ENCODE results near the gene TM7SF3.

DNA sequence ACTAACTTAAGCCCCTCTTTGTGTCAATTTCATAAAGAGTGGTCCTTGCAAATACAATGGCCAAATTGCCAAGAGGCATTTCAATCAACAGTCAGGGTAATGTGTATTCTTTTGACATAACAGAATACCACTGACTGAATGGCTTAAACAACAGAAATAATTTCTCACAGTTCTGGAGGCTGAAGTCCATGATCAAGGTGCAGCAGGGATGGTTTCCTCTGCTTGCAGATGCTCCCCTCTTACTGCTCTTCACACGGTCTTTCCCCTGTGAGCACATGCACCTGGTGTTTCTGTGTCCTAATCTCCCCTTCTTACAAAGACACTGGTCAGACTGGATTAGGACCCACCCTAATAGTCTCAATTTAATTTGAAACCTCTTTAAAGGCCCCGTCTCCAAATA, 44.0 kb downstream of the TM7SF3 start:
- TF ChIP-seq TOX (CRISPR knock-in tag; IDR thresholded peaks at IDR 0.05; ENCODE audit: borderline replicate concordance) (no peak), SNAI2 (CRISPR knock-in tag; IDR thresholded peaks at IDR 0.05) (no peak), ZNF70 (CRISPR knock-in tag; IDR thresholded peaks at IDR 0.05) (no peak), BACH2 (CRISPR knock-in tag; IDR thresholded peaks at IDR 0.05; ENCODE audit: borderline replicate concordance) (no peak)
- TF ChIP-seq, protein P1, sequence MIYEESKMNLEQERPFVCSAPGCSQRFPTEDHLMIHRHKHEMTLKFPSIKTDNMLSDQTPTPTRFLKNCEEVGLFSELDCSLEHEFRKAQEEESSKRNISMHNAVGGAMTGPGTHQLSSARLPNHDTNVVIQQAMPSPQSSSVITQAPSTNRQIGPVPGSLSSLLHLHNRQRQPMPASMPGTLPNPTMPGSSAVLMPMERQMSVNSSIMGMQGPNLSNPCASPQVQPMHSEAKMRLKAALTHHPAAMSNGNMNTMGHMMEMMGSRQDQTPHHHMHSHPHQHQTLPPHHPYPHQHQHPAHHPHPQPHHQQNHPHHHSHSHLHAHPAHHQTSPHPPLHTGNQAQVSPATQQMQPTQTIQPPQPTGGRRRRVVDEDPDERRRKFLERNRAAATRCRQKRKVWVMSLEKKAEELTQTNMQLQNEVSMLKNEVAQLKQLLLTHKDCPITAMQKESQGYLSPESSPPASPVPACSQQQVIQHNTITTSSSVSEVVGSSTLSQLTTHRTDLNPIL (CRISPR knock-in tag; IDR thresholded peaks at IDR 0.05; ENCODE audit: low read depth), result no peak
